SK-N-SH treated with all-trans-retinoic acid at 6 μM for 48 hours (cell line): Measurements from ENCODE around the gene ALG11.

Experiments
- ARNTL ChIP-seq: fragments of 450-650 bp; formaldehyde crosslinking; IDR thresholded peaks from 2 replicates; pipeline ENCODE4 v1.5.0; 2020; ENCODE audit warnings: low read depth, mild to moderate bottlenecking, moderate library complexity, borderline replicate concordance
- CREB5 ChIP-seq: fragments of 250-450 bp; sonication (Bioruptor Pico); IDR thresholded peaks from 2 replicates; pipeline ENCODE4 v1.5.1; 2020; ENCODE audit warnings: low read depth, mild to moderate bottlenecking, moderate library complexity
- PATZ1 ChIP-seq: fragments of 250-450 bp; sonication (Bioruptor Pico); IDR thresholded peaks from 2 replicates; pipeline ENCODE4 v1.8.0; 2020; ENCODE audit warnings: mild to moderate bottlenecking, moderate library complexity, borderline replicate concordance
- RARB ChIP-seq: fragments of 250-450 bp; sonication (Bioruptor Pico); IDR thresholded peaks from 2 replicates; pipeline ENCODE4 v1.8.0; 2021; ENCODE audit warnings: mild to moderate bottlenecking, moderate library complexity
- TCF4 ChIP-seq: fragments of 250-450 bp; sonication (Bioruptor Pico); IDR thresholded peaks from 2 replicates; pipeline ENCODE4 v1.8.0; 2021; ENCODE audit warnings: mild to moderate bottlenecking, moderate library complexity, borderline replicate concordance
- TOX ChIP-seq: fragments of 250-450 bp; sonication (Bioruptor Pico); IDR thresholded peaks from 2 replicates; pipeline ENCODE4 v1.8.0; 2021; ENCODE audit warnings: mild to moderate bottlenecking, moderate library complexity, borderline replicate concordance
- TSHZ2 ChIP-seq: fragments of 250-450 bp; sonication (Bioruptor Pico); IDR thresholded peaks from 2 replicates; pipeline ENCODE4 v1.5.0; 2020; ENCODE audit warnings: mild to moderate bottlenecking, moderate library complexity
- ZFP3 ChIP-seq: fragments of 250-450 bp; sonication (Bioruptor Pico); IDR thresholded peaks from 2 replicates; pipeline ENCODE4 v1.5.0; 2020; ENCODE audit warnings: mild to moderate bottlenecking, moderate library complexity
- ZFP30 ChIP-seq: fragments of 450-650 bp; formaldehyde crosslinking; IDR thresholded peaks from 2 replicates; pipeline ENCODE4 v1.5.0; 2022; ENCODE audit warnings: mild to moderate bottlenecking, moderate library complexity

GRCh38 chr13:52048516-52048915 lies 36.3 kb downstream of the ALG11 start:
- TF ChIP-seq ZFP30 (no peak), RARB (CRISPR knock-in tag) (no peak), TOX (no peak), PATZ1 (CRISPR knock-in tag) (no peak), CREB5 (no peak), ZFP3 (CRISPR knock-in tag) (no peak), ARNTL (CRISPR knock-in tag) (no peak), TSHZ2 (CRISPR knock-in tag) (no peak), TCF4 (no peak)
